Measurements from ENCODE around the gene TRPC4.

DNA sequence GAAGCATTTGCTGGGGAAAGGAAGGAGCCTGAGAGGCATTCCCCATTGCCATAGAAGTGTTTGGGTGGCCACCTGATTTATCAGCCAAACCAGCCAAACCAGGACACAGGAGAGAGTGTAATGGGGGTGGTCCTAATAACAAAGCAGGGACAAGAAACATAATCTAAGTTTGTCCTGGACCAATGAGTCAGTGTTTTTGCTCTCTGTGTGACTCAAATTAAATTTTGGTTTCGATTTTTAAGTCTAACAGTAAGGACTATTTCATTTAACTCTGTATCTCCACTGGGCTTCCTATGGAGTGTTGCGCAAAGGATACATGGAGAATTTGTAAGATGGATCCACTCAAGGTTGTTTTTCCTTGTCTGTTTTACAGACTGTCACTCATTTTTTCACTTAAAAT, 19.5 kb upstream of the TRPC4 start:
- TF ChIP-seq, protein P1, sequence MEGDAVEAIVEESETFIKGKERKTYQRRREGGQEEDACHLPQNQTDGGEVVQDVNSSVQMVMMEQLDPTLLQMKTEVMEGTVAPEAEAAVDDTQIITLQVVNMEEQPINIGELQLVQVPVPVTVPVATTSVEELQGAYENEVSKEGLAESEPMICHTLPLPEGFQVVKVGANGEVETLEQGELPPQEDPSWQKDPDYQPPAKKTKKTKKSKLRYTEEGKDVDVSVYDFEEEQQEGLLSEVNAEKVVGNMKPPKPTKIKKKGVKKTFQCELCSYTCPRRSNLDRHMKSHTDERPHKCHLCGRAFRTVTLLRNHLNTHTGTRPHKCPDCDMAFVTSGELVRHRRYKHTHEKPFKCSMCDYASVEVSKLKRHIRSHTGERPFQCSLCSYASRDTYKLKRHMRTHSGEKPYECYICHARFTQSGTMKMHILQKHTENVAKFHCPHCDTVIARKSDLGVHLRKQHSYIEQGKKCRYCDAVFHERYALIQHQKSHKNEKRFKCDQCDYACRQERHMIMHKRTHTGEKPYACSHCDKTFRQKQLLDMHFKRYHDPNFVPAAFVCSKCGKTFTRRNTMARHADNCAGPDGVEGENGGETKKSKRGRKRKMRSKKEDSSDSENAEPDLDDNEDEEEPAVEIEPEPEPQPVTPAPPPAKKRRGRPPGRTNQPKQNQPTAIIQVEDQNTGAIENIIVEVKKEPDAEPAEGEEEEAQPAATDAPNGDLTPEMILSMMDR (IDR thresholded peaks at IDR 0.05) = no peak
- TF ChIP-seq POLR2A (IDR thresholded peaks at IDR 0.05) = no peak
